GM18861 (cell line): Measurements from ENCODE around the gene PINLYP.

Source experiments
- ATAC-seq: cut with Tn5 transposase; IDR thresholded peaks from one replicate; pipeline ENCODE4 v1.9.1; 2021; ENCODE audit not compliant: unreplicated experiment

PINLYP gene

GRCh38 chr19:43575156-43575950 is at the start of gene PINLYP, which contains the start of gene XRCC1:
PINLYP (plus strand) TSS chr19:43575801; CDS start chr19:43577192, 1,391 bp downstream.
XRCC1 (minus strand) TSS chr19:43575527; CDS start chr19:43575458, 69 bp downstream.
- peak; percentile 89 for ATAC-seq

GRCh38 chr19:43525836-43526771 is 49.5 kb upstream of the PINLYP start:
- ATAC-seq = no peak

DNA sequence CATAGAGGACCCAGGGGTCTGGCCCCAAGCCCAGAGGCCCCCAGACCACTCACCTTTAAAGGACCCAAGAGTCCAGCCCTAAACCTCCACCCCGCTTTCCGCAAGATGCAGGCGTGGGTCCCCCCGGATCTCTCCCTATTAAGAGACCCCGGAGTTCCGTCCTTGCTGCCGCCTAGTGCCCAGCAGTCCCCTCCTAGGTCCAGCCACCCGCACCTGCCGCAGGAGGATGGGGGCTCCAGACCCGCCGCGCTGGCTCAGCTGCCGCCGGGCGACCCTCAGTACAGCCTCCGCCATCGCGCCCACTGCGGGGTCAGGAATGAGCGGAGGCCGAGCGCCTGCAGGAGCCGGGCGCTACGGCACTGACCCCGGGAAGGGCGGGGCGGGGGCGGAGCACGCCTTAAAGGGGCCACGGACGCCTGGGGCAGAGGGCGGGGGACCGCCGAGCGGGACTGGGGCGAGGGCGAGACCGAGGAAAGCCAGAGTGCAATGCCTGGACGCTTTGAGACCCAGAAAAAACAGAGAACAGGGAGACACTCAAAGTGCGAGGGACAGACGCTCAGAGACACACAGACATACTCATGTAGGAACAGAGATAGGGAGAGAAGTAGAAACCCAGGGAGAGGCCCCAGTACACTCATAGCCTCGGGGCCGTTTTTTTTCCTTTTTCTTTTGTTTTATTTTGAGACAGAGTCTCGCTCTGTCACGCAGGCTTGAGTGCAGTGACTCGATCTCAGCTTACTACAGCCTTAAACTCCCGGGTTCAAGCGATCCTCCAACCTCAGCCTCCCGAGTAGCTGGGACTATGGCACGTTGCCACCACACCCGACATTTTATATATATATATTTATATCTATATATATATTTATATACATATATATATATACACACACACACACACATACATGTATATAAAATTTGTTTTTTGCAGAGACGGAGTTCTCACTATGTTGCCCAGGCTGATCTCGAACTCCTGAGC is 48.4 kb upstream of the PINLYP start, which contains the start of gene ETHE1:
TSS of gene ETHE1 (minus strand) at position 318 of the 976 bp plus-strand sequence. CDS start at position 294, 24 bp downstream.
- peak; percentile 55 for ATAC-seq

DNA sequence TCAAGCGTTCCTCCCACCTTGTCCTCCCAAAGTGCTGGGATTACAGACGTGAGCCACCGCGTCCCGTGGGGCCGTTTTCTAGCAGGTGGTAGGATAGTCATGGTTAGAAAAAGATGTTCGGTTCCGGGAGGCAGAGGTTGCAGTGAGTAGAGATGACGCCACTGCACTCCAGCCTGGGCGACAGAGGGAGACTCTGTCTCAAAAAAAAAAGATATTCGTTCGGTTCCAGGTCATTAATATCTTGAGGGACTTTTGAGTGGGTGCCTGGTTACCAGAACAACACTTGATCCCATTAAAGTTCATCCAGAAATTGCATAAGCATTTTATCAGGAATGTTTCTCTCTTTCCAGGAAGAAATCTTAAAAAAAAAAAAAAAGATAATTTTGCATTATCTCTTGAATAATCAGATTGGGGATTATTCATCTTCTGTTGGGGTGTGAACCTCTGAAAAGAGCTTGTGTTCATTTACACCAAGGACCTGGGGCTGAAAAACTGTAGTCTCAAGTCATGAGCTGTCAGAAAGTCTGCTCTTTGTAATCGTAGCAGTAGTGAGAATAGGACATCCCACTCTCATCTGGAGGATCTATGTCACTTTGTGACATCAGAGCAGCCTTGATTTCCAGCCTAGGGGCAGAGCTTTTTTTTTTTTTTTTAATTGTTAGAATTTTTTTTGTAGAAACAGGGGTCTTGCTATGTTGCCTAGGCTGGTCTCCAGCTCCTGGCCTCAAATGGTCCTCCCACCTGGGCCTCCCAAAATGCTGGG is 47.6 kb upstream of the PINLYP start:
- ATAC-seq = no peak

- ATAC-seq = peak; percentile 14
Observed at GRCh38 chr19:43532571-43532961, 43.0 kb upstream of the PINLYP start.

DNA sequence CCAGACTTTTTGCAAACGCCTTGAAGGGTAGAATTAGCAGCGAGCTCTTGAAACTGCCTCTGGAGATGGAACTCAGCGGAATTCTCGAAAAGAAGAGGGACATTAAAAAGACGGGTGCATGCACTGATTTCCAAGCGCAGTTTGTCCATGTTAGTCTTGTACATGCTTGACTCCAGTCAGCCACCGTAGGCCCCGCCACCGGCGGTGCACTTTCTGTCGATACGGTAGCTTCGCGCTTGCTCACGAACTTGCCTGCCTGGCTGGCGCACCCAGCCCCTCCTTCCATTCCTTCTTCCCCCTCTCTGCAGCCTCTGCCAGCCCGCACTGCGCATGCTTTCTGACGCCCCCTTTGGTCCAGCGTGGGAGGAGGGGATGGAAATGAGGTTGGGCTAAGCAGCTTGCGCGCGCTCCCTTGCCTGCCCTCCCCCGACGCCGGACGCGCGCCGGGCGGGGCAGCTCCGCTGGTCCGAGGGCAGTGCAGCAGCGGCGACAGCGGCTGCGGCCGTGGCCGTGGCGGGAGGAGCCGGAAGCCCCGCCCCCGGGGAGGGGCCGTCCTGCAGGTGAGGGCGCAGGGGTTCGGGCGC is 42.5 kb upstream of the PINLYP start, which contains the start of gene ZNF575:
TSS of gene ZNF575 (plus strand) at position 227 of the 584 bp plus-strand sequence. CDS start 1,235 bp downstream, outside the sequence.
- ATAC-seq = peak; percentile 54

DNA sequence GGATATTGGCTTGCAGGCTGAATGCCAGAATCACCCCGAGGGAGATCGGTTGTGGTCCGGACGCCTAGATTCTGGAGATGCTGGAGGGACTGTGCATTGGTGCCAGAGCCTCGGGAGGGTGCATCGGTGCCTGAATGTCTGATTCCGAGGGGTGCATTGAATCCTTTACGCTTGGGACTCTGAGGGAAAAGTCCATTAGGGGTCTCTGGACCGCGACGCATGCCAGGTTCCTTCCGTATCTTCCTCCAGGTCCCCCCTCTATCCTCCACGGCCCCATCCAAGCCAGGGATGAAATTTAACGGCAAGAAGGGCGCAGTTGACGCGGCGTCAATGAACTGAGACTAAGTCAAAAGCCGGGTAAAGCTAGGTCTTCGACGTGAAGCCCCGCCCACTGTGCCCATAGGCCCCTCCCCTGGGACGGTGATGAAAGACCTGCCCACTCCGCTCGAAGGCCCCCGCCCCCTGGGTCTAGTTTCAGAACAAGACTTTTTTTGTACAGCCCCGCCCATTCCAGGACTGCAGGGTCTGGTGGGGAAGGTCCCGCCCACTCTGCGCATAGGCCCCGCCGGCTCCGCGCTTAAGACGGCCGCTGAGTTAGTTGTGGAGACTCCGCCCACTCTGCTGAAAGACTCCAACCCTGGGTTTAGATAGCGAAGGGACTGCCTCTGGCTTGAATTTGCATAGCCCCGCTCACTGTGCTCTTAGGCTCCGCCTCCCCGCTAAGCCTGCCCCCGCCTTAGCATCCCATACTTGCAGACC is 41.9 kb upstream of the PINLYP start:
- ATAC-seq = peak; percentile 44

GRCh38 chr19:43534305-43534815 is 41.2 kb upstream of the PINLYP start:
- no peak for ATAC-seq

DNA sequence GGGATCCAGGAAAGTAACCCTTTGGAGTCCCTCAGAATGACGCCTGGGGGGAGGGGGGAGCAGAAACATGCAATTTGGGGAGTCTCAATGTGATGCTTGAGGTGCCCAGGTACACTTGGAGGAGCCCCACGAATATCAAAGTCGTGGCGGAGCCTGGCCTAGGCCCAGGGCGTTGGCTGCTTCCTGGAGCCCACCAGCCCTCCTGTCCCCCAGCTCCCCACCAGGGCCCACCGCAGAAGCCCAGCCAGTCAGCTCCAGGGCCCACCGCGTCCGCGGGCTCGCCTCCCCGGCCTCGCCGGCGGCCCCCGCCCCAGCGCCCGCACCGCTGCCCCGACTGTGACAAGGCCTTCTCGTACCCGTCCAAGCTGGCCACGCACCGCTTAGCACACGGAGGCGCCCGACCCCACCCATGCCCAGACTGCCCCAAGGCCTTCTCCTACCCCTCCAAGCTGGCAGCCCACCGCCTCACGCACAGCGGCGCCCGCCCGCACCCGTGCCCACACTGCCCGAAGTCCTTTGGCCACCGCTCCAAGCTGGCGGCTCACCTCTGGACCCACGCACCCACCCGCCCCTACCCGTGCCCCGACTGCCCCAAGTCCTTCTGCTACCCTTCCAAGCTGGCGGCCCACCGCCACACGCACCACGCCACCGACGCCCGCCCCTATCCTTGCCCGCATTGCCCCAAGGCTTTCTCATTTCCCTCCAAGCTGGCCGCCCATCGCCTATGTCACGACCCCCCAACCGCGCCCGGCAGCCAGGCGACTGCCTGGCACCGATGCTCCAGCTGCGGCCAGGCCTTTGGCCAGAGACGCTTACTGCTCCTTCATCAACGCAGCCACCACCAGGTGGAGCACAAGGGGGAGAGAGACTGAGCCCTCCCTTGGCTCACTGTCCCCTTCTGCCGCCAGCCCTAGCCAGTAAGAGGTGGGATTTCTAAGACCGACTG is 40.5 kb upstream of the PINLYP start:
- no peak for ATAC-seq

- no peak for ATAC-seq
Observed at GRCh38 chr19:43538922-43539321, 36.7 kb upstream of the PINLYP start.

- ATAC-seq = no peak
Observed at GRCh38 chr19:43540381-43540780, 35.2 kb upstream of the PINLYP start.

DNA sequence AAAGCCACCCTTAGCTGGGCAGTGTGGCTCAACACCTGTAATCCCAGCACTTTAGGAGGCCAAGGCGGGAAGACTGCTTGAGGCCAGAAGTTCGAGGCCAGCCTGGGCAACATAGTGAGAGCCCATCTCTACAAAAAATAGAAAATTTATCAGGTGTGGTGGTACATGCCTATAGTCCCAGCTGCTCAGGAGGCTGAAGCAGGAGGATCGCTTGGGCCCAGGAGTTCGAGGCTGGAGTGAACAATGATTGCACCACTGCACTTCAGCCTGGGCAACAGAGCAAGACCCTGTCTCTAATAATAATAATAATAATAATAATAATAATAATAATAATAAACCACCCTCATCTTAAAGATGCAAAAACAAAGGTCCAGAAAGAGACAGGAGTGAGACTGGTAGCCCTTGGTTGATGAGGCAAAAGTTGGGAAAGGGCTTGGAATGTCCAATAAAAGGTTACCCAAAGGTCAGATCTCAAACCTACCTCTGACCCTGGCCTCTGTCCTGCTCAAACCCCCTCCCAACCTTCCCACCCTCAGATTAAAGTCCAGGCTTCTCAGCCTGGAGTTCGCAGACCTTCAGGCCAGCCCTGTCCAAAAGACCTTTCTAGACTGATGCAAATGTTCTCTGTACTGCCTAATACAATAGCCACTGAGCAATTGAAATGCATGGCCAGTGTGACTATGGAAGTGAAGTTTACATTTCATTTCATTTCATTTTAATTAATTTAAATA is 33.5 kb upstream of the PINLYP start:
- ATAC-seq = no peak

- ATAC-seq = no peak
Observed at GRCh38 chr19:43544077-43544476, 31.5 kb upstream of the PINLYP start.

DNA sequence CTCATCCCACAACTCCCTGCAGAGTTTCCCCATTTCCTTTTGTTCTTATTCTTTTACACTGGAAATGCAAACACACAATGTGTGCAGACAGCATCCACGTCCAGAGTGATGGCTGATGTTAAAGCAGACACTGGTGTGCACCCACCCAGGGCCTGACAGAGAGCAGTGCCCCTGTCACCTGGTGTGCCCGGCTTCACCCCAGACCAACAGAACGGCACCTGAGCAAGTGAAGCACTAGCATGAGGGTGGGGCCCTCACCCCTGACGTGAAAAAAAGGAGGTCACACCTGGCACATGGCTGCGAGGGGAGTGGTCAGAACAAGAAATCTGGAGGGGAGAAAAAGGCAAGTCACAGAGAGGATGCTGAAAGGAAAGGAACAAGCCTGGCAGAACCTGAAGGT is 30.3 kb upstream of the PINLYP start:
- ATAC-seq = no peak

DNA sequence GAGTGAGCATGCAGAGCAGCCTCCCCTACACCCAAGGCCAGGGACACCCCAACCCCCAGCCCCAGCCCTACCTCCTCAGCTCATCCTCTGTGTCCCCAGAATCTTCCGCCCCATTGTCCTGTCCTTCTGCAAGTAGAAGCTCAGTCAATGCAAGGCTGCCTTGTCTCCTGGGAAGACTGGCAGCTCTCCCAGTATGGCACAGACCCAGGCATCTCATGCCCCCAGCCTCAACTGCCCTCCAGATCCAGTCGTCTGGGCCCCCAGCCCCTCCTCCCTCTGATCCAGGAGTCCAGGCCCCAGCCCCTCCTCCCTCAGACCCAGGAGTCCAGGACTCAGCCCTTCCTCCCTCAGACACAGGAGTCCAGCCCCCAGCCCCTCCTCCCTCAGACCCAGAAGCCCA is 29.6 kb upstream of the PINLYP start:
- no peak for ATAC-seq

GRCh38 chr19:43546581-43546980 is 29.0 kb upstream of the PINLYP start:
- ATAC-seq = no peak
